HUDEP-2 (cell line): ENCODE measurements around the gene MRGPRD.
"Not testable (repeated sequence)": the region's sequence is repeated elsewhere in the genome, so short reads cannot be mapped to it uniquely, and the experiment has no call there.

Source experiments
- DNase-seq, 76 experiments: peaks; one replicate each; lab custom pipeline; 2025; ENCODE audit not compliant: unreplicated experiment in 76 of 76; lab: John Stamatoyannopoulos, UW

The MRGPRD gene

GRCh38 chr11:68994894-68995285, 14.1 kb upstream of the MRGPRD start:
- no peak for DNase-seq

- no peak for DNase-seq
These were observed 13.5 kb upstream of the MRGPRD start for GRCh38 chr11:68994161-68994893.

- no peak for DNase-seq
These were observed 12.8 kb upstream of the MRGPRD start for GRCh38 chr11:68993546-68993945.

- DNase-seq = no peak
These were observed 12.0 kb upstream of the MRGPRD start for GRCh38 chr11:68992743-68993255.

GRCh38 chr11:68990995-68991780, 10.4 kb upstream of the MRGPRD start:
- DNase-seq = no peak

- no peak for DNase-seq
These were observed 9.3 kb upstream of the MRGPRD start for GRCh38 chr11:68989936-68990606.

GRCh38 chr11:68988491-68988890, 7.7 kb upstream of the MRGPRD start:
- no peak for DNase-seq

- no peak for DNase-seq
These were observed 6.4 kb upstream of the MRGPRD start for GRCh38 chr11:68987211-68987610.

GRCh38 chr11:68983801-68984200, 3.0 kb upstream of the MRGPRD start:
- peak in 47 of 76 experiments; percentile 9 to 63 (median 32) for DNase-seq

GRCh38 chr11:68982134-68982533, 1.3 kb upstream of the MRGPRD start:
- DNase-seq = no peak

- DNase-seq = no peak
These were observed 633 bp downstream of the MRGPRD start for GRCh38 chr11:68979931-68980775.

- DNase-seq = no peak
These were observed 1.7 kb downstream of the MRGPRD start for GRCh38 chr11:68978931-68979594.

- DNase-seq = no peak
These were observed 2.2 kb downstream of the MRGPRD start for GRCh38 chr11:68978626-68978930.

- DNase-seq = no peak
These were observed 2.8 kb downstream of the MRGPRD start for GRCh38 chr11:68977781-68978625.

GRCh38 chr11:68976563-68976962, 4.2 kb downstream of the MRGPRD start:
- no peak for DNase-seq

GRCh38 chr11:68976095-68976494, 4.7 kb downstream of the MRGPRD start:
- DNase-seq = no peak

- peak in 16 of 76 experiments; percentile 3 to 49 (median 14) for DNase-seq
These were observed 6.2 kb downstream of the MRGPRD start for GRCh38 chr11:68974421-68975194.

GRCh38 chr11:68973706-68974105, 7.1 kb downstream of the MRGPRD start:
- DNase-seq = not testable (repeated sequence)
